CD14-positive monocyte (primary cell): ENCODE data around the gene UPK1A. TPM values are rescaled to one million over a fixed set of nuclear protein-coding genes. Genes with fewer than 3 reads are reported as not detected.
"Not testable (repeated sequence)": the region's sequence is repeated elsewhere in the genome, so short reads cannot be mapped to it uniquely, and the experiment has no call there.

Experiments
- DNase-seq, 3 donors: peaks; one replicate each; pipeline ENCODE4 v3.0.0-alpha.2; 2011 to 2022
- H2AFZ ChIP-seq: 2 replicates; pipeline ENCODE4 v1.6.0; 2012; ENCODE audit warnings: mild to moderate bottlenecking, low read depth, low read length, inconsistent platforms; ENCODE audit not compliant: insufficient read depth, poor library complexity, severe bottlenecking
- H3K27ac ChIP-seq, 2 donors: 1 replicate in 1 of 2; 2 replicates in 1 of 2; pipeline ENCODE4 v1.5.1; 2012 to 2013; ENCODE audit warnings: low read length in 2 of 2, control low read depth in 1 of 2, inconsistent platforms in 1 of 2, low read depth in 1 of 2, mild to moderate bottlenecking in 1 of 2
- H3K27me3 ChIP-seq, 2 donors: one replicate each; pipeline versions ENCODE4 v1.6.0 to v1.6.1; 2011 to 2013; ENCODE audit warnings: low read length in 2 of 2; ENCODE audit not compliant: control insufficient read depth in 2 of 2, insufficient read depth in 2 of 2
- H3K36me3 ChIP-seq, 2 donors: replicated peaks in 1 of 2; 1 replicate in 1 of 2; 2 replicates in 1 of 2; pipeline versions ENCODE4 v1.5.1 to v1.6.1; 2012 to 2013; ENCODE audit warnings: low read length in 2 of 2, control low read depth in 1 of 2, inconsistent platforms in 1 of 2, mild to moderate bottlenecking in 1 of 2; ENCODE audit not compliant: insufficient read depth in 2 of 2, control insufficient read depth in 1 of 2
- H3K4me1 ChIP-seq, 2 donors: 1 replicate in 1 of 2; 2 replicates in 1 of 2; pipeline versions ENCODE4 v1.5.1 to v1.6.1; 2012 to 2013; ENCODE audit warnings: low read length in 2 of 2, control low read depth in 1 of 2, inconsistent platforms in 1 of 2, mild to moderate bottlenecking in 1 of 2, moderate library complexity in 1 of 2; ENCODE audit not compliant: insufficient read depth in 2 of 2, control insufficient read depth in 1 of 2
- H3K4me2 ChIP-seq: replicated peaks from 2 replicates; pipeline ENCODE3; 2012; ENCODE audit warnings: low read length, moderate library complexity, mild to moderate bottlenecking; ENCODE audit not compliant: poor library complexity, severe bottlenecking; ENCODE audit errors: extremely low read depth
- H3K4me3 ChIP-seq, 3 experiments: fragments of 200-600 bp in 1 of 3; sonication (generic) in 1 of 3; replicated peaks in 1 of 3; 1 replicate in 2 of 3; 2 replicates in 1 of 3; pipeline ENCODE4 v1.5.1; 2011 to 2013; ENCODE audit warnings: low read length in 3 of 3, mild to moderate bottlenecking in 3 of 3, control low read depth in 2 of 3, low read depth in 2 of 3, inconsistent platforms in 1 of 3, moderate library complexity in 1 of 3
- H3K79me2 ChIP-seq: 2 replicates; pipeline ENCODE4 v1.6.0; 2012; ENCODE audit warnings: mild to moderate bottlenecking, control low read depth, inconsistent platforms, low read length, moderate library complexity; ENCODE audit not compliant: insufficient read depth
- H3K9ac ChIP-seq: 2 replicates; pipeline ENCODE4 v1.6.0; 2017; ENCODE audit warnings: low read length, mild to moderate bottlenecking; ENCODE audit not compliant: insufficient read depth, poor library complexity, severe bottlenecking
- H3K9me3 ChIP-seq, 2 donors: replicated peaks in 1 of 2; 1 replicate in 1 of 2; 2 replicates in 1 of 2; pipeline versions ENCODE4 v1.5.1 to v1.6.1; 2012 to 2013; ENCODE audit warnings: low read length in 2 of 2, control low read depth in 1 of 2; ENCODE audit not compliant: control insufficient read depth in 1 of 2, insufficient read depth in 1 of 2
- H4K20me1 ChIP-seq: 2 replicates; pipeline ENCODE4 v1.6.0; 2012; ENCODE audit warnings: mild to moderate bottlenecking, low read length, control low read depth, moderate library complexity; ENCODE audit not compliant: insufficient read depth
- H3K27ac Mint-ChIP-seq, 7 donors: one replicate each; pipeline ENCODE4 v1.8.0; 2020; ENCODE audit warnings: mild to moderate bottlenecking in 7 of 7, mixed read lengths in 7 of 7, moderate library complexity in 6 of 7, inconsistent platforms in 2 of 7
- H3K27me3 Mint-ChIP-seq, 3 donors: one replicate each; pipeline ENCODE4 v1.8.0; 2021 to 2022; ENCODE audit warnings: low read depth in 3 of 3, mild to moderate bottlenecking in 3 of 3, mixed read lengths in 3 of 3, moderate library complexity in 3 of 3, inconsistent platforms in 1 of 3
- H3K36me3 Mint-ChIP-seq, 2 donors: one replicate each; pipeline ENCODE4 v1.8.0; 2020; ENCODE audit warnings: mixed read lengths in 2 of 2, inconsistent platforms in 1 of 2, mild to moderate bottlenecking in 1 of 2
- H3K4me1 Mint-ChIP-seq: one replicate; pipeline ENCODE4 v1.8.0; 2020; ENCODE audit warnings: mild to moderate bottlenecking, mixed read lengths
- H3K4me3 Mint-ChIP-seq, 2 donors: one replicate each; pipeline ENCODE4 v1.8.0; 2020; ENCODE audit warnings: mild to moderate bottlenecking in 2 of 2, mixed read lengths in 2 of 2, moderate library complexity in 1 of 2
- H3K9me3 Mint-ChIP-seq, 7 donors: one replicate each; pipeline ENCODE4 v1.8.0; 2020 to 2022; ENCODE audit warnings: mixed read lengths in 7 of 7, mild to moderate bottlenecking in 6 of 7, moderate library complexity in 6 of 7, inconsistent platforms in 2 of 7
- CTCF ChIP-seq: fragments of 200-600 bp; IDR thresholded peaks from one replicate; pipeline ENCODE4 v1.8.0; 2022; ENCODE audit warnings: antibody characterized with exemption, mild to moderate bottlenecking
- WGBS: methylation state at CpG from one replicate; pipeline ENCODE4 v1.1.5; 2013; ENCODE audit warnings: missing lambda C conversion rate; ENCODE audit not compliant: insufficient coverage; 5-methylcytosine and 5-hydroxymethylcytosine counted together
- intact Hi-C, 2 donors: fragments of 100-400 bp; cut with micrococcal nuclease; formaldehyde crosslinking; loops; one replicate each; pipeline versions ENCODE4 v1.15.0 to v1.15.1; 2023
- polyA plus RNA-seq, 3 donors: library from polyadenylated mRNA; depleted of rRNA in 1 of 3; unstranded in 2 of 3; stranded (reverse) in 1 of 3; fragments of 300-500 nt in 2 of 3; fragments of >200 nt in 1 of 3; fragmentation: Illumina TruSeq in 2 of 3; gene quantifications; 1 replicate in 2 of 3; 2 replicates in 1 of 3; pipeline ENCODE4 v1.2.3, GENCODE V29; 2012 to 2021

UPK1A gene
- polyA plus RNA-seq, 3 donors, result not detected

DNA sequence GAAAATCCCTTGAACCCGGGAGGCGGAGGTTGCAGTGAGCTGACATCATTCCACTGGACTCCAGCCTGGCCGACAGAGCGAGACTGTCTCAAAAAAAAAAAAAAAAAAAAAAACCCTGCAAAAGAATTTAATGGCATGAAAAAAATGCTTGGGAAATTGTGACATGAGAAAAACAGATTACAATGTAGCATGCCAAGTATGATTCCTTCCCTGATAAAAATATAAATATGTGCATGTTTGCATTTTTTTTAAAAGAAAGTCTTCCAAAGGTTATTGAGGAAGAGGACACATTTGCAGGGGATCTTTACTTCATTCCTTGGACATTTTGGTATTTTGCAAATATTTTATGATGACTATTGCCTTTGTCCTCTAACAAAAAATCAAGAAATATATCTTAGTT lies 23.5 kb downstream of the UPK1A start:
- intact Hi-C loops, result loop anchor here in 1 of 2 donors (5.0 kb wide), 1 partner anchor 242 kb away; no protein-coding TSS in a partner anchor
- H3K27me3 Mint-ChIP-seq, result peaks cover 0 to 7% (median 3%) of the 10 kb centered on the region in 3 donors
- no peaks in the 10 kb centered on the region for H3K36me3 Mint-ChIP-seq
- H3K79me2 ChIP-seq, result no peaks in the 10 kb centered on the region
- no peaks in the 10 kb centered on the region for H3K36me3 ChIP-seq
- H3K9me3 ChIP-seq, result no peaks in the 10 kb centered on the region
- no peaks in the 10 kb centered on the region for H4K20me1 ChIP-seq
- TF ChIP-seq CTCF, result no peak
- no peak overlapping the region for H3K4me2 ChIP-seq
- no peak overlapping the region for H3K27ac Mint-ChIP-seq
- H3K27me3 ChIP-seq, result no peaks in the 10 kb centered on the region
- WGBS, result no CpG with 5 or more reads among the region's 4 CpGs
- no peak overlapping the region for H2AFZ ChIP-seq
- no peak overlapping the region for H3K4me3 ChIP-seq
- H3K4me1 ChIP-seq, result no peaks in the 10 kb centered on the region
- no peaks in the 10 kb centered on the region for H3K4me1 Mint-ChIP-seq
- H3K4me3 Mint-ChIP-seq, result no peak overlapping the region
- peaks cover 0 to 5% (median 2%) of the 10 kb centered on the region in 7 donors for H3K9me3 Mint-ChIP-seq
- no peak overlapping the region for H3K9ac ChIP-seq
- no peak for DNase-seq
- H3K27ac ChIP-seq, result no peak overlapping the region

GRCh38 chr19:35691106-35691505 lies 24.8 kb downstream of the UPK1A start:
- H3K27me3 ChIP-seq, DNase-seq, H3K9ac ChIP-seq, H3K4me1 ChIP-seq, H3K27ac Mint-ChIP-seq, H2AFZ ChIP-seq, H4K20me1 ChIP-seq, H3K79me2 ChIP-seq, H3K36me3 ChIP-seq, H3K4me3 ChIP-seq, H3K9me3 ChIP-seq, H3K36me3 Mint-ChIP-seq, H3K27me3 Mint-ChIP-seq, H3K4me2 ChIP-seq, H3K4me1 Mint-ChIP-seq, H3K9me3 Mint-ChIP-seq, H3K4me3 Mint-ChIP-seq, H3K27ac ChIP-seq: not testable (repeated sequence)
- intact Hi-C loops, result loop anchor here in 1 of 2 donors (5.0 kb wide), 1 partner anchor 241 kb away; no protein-coding TSS in a partner anchor
- WGBS, result 92% methylated on average over 28 of the region's 37 CpGs
